Neutrophil (primary cell): ENCODE measurements around the gene CYBA.

Source experiments
- H3K27ac ChIP-seq: fragments of 200-600 bp; sonication (generic); 2 replicates; pipeline ENCODE4 v1.5.1; 2016; ENCODE audit warnings: mild to moderate bottlenecking, moderate library complexity
- H3K27me3 ChIP-seq: fragments of 200-600 bp; sonication (generic); 2 replicates; pipeline ENCODE4 v1.6.0; 2016; ENCODE audit warnings: mild to moderate bottlenecking
- H3K36me3 ChIP-seq: fragments of 200-600 bp; sonication (generic); 2 replicates; pipeline ENCODE4 v1.5.1; 2017
- H3K4me1 ChIP-seq, 2 experiments: fragments of 200-600 bp in 1 of 2; sonication (generic) in 1 of 2; 1 replicate in 1 of 2; 2 replicates in 1 of 2; pipeline versions ENCODE4 v1.5.1 to v1.6.1; 2013 to 2016; ENCODE audit warnings: low read depth in 1 of 2, low read length in 1 of 2, mild to moderate bottlenecking in 1 of 2, moderate library complexity in 1 of 2; ENCODE audit not compliant: control insufficient read depth in 1 of 2, insufficient read depth in 1 of 2
- H3K4me3 ChIP-seq, 2 experiments: fragments of 200-600 bp in 1 of 2; sonication (generic) in 1 of 2; 1 replicate in 1 of 2; 2 replicates in 1 of 2; pipeline ENCODE4 v1.5.1; 2013 to 2016; ENCODE audit warnings: low read depth in 1 of 2, low read length in 1 of 2, mild to moderate bottlenecking in 1 of 2, moderate library complexity in 1 of 2
- H3K9me3 ChIP-seq: fragments of 200-600 bp; sonication (generic); 2 replicates; pipeline ENCODE4 v1.5.1; 2016
- TF ChIP-seq, protein P1 (sequence below): fragments of 200-600 bp; sonication (generic); IDR thresholded peaks from 2 replicates; pipeline ENCODE4 v1.5.1; 2016; ENCODE audit warnings: antibody characterized with exemption

Gene CYBA

DNA sequence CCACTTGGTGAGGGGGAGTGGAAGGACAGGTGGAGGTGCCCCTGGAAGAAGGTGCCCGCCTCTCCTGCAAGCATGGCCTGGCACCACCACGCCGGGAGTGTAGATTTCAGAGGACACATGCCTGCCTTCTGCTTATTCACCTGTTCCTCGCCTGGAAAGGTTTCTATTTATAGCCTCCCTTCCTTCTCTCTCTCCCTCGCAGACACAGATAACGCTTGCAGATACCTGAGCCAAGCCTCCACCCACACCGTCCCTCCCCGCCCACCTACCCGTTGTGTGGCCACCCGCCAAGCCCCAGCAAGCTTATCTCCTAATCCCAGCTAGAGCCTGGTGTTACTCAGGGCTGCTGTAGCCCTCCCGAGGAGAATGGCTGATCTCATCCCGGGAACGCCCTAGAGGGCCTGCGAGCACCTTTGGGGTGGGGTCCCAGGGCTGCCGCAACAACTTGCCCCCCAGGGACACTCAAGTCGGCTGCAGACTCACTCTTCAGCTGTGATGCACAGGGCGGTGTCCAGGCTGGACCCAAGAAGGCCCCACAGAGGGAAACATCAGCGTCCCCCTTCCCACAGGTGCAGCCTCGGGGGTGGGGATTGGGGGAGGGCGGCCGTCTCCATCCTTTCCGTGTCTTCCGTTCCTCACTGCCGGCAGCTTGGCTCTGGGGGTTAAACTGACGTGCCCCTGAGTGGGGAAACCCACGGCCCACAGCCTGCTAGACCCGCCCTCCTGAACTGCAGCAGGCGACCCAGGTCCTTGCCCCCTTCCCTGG is 37.3 kb upstream of the CYBA start:
- H3K9me3 ChIP-seq: no peaks in the 10 kb centered on the region
- no peak overlapping the region for H3K27ac ChIP-seq
- H3K27me3 ChIP-seq: peaks cover 16% of the 10 kb centered on the region
- H3K4me1 ChIP-seq: peaks cover 61 to 79% of the 10 kb centered on the region in 2 experiments
- no peak overlapping the region for H3K4me3 ChIP-seq
- TF ChIP-seq, protein P1, sequence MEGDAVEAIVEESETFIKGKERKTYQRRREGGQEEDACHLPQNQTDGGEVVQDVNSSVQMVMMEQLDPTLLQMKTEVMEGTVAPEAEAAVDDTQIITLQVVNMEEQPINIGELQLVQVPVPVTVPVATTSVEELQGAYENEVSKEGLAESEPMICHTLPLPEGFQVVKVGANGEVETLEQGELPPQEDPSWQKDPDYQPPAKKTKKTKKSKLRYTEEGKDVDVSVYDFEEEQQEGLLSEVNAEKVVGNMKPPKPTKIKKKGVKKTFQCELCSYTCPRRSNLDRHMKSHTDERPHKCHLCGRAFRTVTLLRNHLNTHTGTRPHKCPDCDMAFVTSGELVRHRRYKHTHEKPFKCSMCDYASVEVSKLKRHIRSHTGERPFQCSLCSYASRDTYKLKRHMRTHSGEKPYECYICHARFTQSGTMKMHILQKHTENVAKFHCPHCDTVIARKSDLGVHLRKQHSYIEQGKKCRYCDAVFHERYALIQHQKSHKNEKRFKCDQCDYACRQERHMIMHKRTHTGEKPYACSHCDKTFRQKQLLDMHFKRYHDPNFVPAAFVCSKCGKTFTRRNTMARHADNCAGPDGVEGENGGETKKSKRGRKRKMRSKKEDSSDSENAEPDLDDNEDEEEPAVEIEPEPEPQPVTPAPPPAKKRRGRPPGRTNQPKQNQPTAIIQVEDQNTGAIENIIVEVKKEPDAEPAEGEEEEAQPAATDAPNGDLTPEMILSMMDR: no peak
- H3K36me3 ChIP-seq: no peaks in the 10 kb centered on the region

DNA sequence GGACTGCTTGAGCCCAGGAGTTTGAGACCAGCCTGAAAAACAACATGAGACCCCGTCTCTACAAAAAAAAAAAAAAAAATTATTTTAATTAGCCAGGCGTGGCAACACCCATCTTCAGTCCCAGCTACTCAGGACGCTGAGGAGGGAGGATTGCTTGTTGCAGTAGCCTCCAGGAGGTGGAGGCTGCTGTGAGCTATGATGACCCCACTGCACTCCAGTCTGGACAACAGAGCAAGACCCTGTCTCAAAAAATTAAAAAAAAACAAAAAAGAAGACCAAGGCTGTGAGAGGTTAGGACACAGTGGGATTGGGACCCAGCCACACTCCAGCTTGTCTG is 36.8 kb upstream of the CYBA start:
- TF ChIP-seq, protein P1: no peak

DNA sequence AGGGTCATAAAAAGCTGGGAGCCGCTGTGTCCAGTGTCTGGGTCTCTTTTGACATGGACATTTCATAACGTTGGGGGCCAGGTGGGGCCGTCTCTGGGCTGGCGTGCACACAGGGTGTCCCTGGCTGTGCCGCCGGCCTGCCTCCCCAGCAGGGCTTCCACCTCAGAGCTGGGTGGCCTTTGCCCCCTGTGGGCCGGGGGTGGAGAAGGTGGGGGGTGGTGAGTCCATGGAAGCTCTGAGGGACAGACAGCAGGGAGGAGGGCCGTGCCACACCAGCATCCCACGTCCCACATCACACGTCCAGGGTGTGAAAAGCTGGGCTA is 36.4 kb upstream of the CYBA start:
- peaks cover 56 to 79% of the 10 kb centered on the region in 2 experiments for H3K4me1 ChIP-seq
- no peaks in the 10 kb centered on the region for H3K9me3 ChIP-seq
- peaks cover 16% of the 10 kb centered on the region for H3K27me3 ChIP-seq
- peak overlapping the region in 1 of 2 experiments; percentile 96 for H3K4me3 ChIP-seq
- no peaks in the 10 kb centered on the region for H3K36me3 ChIP-seq
- TF ChIP-seq, protein P1: no peak
- peak overlapping the region; percentile 87 for H3K27ac ChIP-seq

More for the DNA sequence above, 36.8 kb upstream of the CYBA start:
- H3K27ac ChIP-seq: no peak overlapping the region
- H3K36me3 ChIP-seq: no peaks in the 10 kb centered on the region
- H3K9me3 ChIP-seq: no peaks in the 10 kb centered on the region
- peaks cover 16% of the 10 kb centered on the region for H3K27me3 ChIP-seq
- peaks cover 56 to 79% of the 10 kb centered on the region in 2 experiments for H3K4me1 ChIP-seq
- no peak overlapping the region for H3K4me3 ChIP-seq

DNA sequence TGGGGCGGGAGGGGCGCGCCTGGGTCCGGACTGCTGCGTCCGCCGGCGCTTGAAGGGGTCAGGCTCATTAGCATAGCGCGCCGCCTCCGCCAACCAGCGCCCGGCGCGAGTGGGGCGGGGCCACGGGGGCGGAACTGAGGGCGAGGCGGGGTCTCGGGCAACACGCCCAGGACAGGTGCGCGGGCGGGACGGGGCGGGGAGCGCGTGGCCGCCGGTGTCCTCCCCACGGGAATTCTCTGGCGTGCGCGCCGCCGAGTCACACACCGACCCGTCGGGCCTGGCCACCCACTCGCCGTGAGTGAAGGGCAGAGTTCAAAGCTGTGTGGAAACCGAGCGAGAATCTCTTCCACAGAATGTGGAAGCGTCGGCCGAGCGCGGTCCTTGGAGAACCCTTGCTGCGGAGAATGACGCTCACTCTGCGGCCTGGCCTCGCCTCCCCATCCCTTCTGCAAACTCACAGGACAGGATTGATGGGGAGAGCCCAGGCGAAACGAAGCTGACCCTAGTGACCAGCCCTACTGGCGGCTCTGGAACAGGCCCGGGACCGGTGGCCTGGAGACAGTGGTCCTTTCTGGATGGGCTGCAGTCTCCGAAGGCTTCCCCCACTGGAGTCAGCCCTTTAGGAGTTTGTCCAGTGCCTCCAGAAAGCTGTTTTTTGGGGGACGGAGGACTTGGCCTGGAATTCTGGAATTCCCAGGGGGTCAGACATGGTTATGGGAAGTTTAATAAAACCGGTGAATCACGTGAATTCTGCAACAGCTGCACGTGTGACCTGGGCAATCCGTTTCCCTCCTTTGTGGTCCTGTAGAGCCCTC is 35.8 kb upstream of the CYBA start, which contains the start of gene SNAI3:
TSS of gene SNAI3 (minus strand) at position 69 of the 815 bp plus-strand sequence. CDS start 101 bp downstream, outside the sequence.
- H3K36me3 ChIP-seq: peaks cover 1% of the 10 kb centered on the region
- TF ChIP-seq, protein P1: peak; percentile 35
- no peaks in the 10 kb centered on the region for H3K9me3 ChIP-seq
- peak within 1 kb of the TSS; percentile 87 for H3K27ac ChIP-seq
- H3K4me1 ChIP-seq: peaks cover 56 to 79% of the 10 kb centered on the region in 2 experiments
- H3K27me3 ChIP-seq: peaks cover 16% of the 10 kb centered on the region
- H3K4me3 ChIP-seq: peak within 1 kb of the TSS; percentile 88 to 96

DNA sequence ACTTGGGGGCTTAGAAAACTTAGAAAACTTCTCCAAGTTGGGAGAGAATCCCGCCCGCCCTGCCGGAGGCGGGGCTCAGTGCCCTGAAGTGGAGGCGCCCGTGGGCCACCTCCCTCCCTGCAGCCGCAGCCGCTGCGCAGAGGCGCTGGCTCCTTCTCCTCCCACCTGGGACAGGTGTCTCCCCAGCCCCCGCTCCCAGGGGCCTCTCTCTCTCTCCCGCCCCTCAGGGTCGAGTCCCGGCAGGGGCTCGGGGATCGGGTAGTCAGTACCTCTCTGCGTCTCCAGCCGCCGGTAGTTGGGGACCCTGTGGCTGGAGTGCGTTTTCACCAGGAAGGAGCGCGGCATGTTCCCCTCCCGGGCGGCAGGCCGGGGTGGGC is 35.2 kb upstream of the CYBA start:
- Histone ChIP-seq H3K4me1 (peaks cover 56 to 79% of the 10 kb centered on the region in 2 experiments), H3K27me3 (peaks cover 16% of the 10 kb centered on the region), H3K36me3 (peaks cover 7% of the 10 kb centered on the region), H3K4me3 (peak overlapping the region; percentile 88 to 96), H3K9me3 (no peaks in the 10 kb centered on the region), H3K27ac (peak overlapping the region; percentile 87)
- TF ChIP-seq, protein P1: no peak
